WERI-Rb-1 (cell line): Measurements from ENCODE around the gene KPNA4.

Experiments used
- DNase-seq: peaks from one replicate; pipeline ENCODE4 v3.0.0-alpha.2; 2020
- H3K27ac ChIP-seq: fragments of 250-450 bp; sonication (Bioruptor Pico); 2 replicates; pipeline ENCODE4 v1.5.1; 2020; ENCODE audit warnings: mild to moderate bottlenecking, moderate library complexity
- H3K27me3 ChIP-seq: fragments of 250-450 bp; sonication (Bioruptor Pico); 2 replicates; pipeline ENCODE4 v1.5.1; 2021; ENCODE audit warnings: mild to moderate bottlenecking, low read depth, moderate library complexity; ENCODE audit not compliant: insufficient read depth, severe bottlenecking
- H3K36me3 ChIP-seq: fragments of 250-450 bp; sonication (Bioruptor Pico); 2 replicates; pipeline ENCODE4 v1.5.1; 2020; ENCODE audit warnings: mild to moderate bottlenecking, moderate library complexity
- H3K4me3 ChIP-seq: 2 replicates; pipeline ENCODE4 v1.5.1; 2011; ENCODE audit warnings: low read depth, mild to moderate bottlenecking, control low read depth, low read length
- H3K9me3 ChIP-seq: fragments of 250-450 bp; sonication (Bioruptor Pico); 2 replicates; pipeline ENCODE4 v1.5.1; 2021; ENCODE audit warnings: mild to moderate bottlenecking, moderate library complexity; ENCODE audit not compliant: severe bottlenecking
- TF ChIP-seq, protein P1 (sequence below): IDR thresholded peaks from 2 replicates; pipeline ENCODE4 v1.5.1; 2011; ENCODE audit warnings: low read depth, mild to moderate bottlenecking, control low read depth, inconsistent platforms, low read length

The KPNA4 gene

DNA sequence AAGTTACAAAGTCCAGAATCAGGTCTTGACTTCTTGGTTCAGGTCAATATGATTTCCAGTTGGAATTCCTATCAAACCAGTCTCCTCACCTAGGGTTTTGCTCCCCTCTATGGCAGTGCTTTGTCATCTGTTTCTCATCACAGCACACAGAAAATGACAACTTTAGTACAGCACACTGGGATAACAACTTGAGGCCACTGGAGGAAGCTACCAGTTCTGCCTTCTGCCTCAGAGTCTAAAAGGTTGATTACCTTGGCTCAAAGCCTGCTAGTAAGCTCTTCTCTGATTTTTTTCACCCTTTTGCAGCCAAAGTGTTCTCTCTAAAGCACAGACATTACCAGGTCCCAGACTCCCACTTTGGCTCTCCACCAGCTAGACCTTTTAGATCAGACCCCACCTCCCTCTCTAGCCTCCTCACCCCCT lies 90.9 kb downstream of the KPNA4 start:
- no peak overlapping the region for H3K4me3 ChIP-seq
- peaks cover 20% of the 10 kb centered on the region for H3K9me3 ChIP-seq
- no peak overlapping the region for H3K27ac ChIP-seq
- TF ChIP-seq, protein P1, sequence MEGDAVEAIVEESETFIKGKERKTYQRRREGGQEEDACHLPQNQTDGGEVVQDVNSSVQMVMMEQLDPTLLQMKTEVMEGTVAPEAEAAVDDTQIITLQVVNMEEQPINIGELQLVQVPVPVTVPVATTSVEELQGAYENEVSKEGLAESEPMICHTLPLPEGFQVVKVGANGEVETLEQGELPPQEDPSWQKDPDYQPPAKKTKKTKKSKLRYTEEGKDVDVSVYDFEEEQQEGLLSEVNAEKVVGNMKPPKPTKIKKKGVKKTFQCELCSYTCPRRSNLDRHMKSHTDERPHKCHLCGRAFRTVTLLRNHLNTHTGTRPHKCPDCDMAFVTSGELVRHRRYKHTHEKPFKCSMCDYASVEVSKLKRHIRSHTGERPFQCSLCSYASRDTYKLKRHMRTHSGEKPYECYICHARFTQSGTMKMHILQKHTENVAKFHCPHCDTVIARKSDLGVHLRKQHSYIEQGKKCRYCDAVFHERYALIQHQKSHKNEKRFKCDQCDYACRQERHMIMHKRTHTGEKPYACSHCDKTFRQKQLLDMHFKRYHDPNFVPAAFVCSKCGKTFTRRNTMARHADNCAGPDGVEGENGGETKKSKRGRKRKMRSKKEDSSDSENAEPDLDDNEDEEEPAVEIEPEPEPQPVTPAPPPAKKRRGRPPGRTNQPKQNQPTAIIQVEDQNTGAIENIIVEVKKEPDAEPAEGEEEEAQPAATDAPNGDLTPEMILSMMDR: no peak
- no peaks in the 10 kb centered on the region for H3K27me3 ChIP-seq
- no peaks in the 10 kb centered on the region for H3K36me3 ChIP-seq
- no peak for DNase-seq

DNA sequence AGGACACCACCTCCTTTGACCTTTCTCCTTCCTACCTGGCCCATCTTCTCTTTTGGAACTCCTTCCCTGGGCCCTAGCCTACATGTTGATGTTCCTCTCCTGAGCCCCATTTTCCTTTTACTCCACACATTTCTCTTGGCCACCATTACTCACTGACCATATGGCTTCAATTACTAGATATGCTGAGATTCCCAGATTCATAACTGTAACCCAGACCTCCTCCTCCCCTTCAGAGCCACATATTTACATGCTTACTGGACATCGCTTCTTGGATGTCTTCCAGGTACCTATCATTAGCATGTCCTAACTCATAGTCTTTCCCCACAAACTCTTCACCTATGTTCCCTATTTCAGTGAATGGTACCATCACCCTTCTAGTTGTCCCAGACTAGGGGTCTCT lies 91.4 kb downstream of the KPNA4 start:
- H3K36me3 ChIP-seq: no peaks in the 10 kb centered on the region
- TF ChIP-seq, protein P1: no peak
- no peak overlapping the region for H3K4me3 ChIP-seq
- H3K27ac ChIP-seq: no peak overlapping the region
- H3K27me3 ChIP-seq: no peaks in the 10 kb centered on the region
- H3K9me3 ChIP-seq: peaks cover 20% of the 10 kb centered on the region
- DNase-seq: no peak

GRCh38 chr3:160473221-160473620 lies 92.2 kb downstream of the KPNA4 start:
- no peaks in the 10 kb centered on the region for H3K36me3 ChIP-seq
- no peak overlapping the region for H3K4me3 ChIP-seq
- DNase-seq: no peak
- H3K27me3 ChIP-seq: no peaks in the 10 kb centered on the region
- H3K9me3 ChIP-seq: peaks cover 20% of the 10 kb centered on the region
- TF ChIP-seq, protein P1: no peak
- no peak overlapping the region for H3K27ac ChIP-seq

- Histone ChIP-seq H3K36me3 (no peaks in the 10 kb centered on the region), H3K27ac (no peak overlapping the region), H3K9me3 (peaks cover 20% of the 10 kb centered on the region), H3K4me3 (no peak overlapping the region), H3K27me3 (no peaks in the 10 kb centered on the region)
- DNase-seq: no peak
- TF ChIP-seq, protein P1: no peak
Observed at GRCh38 chr3:160472344-160472743, 93.0 kb downstream of the KPNA4 start.

GRCh38 chr3:160471892-160472291 lies 93.5 kb downstream of the KPNA4 start:
- Histone ChIP-seq H3K4me3 (no peak overlapping the region), H3K36me3 (no peaks in the 10 kb centered on the region), H3K27me3 (no peaks in the 10 kb centered on the region), H3K27ac (no peak overlapping the region), H3K9me3 (peaks cover 20% of the 10 kb centered on the region)
- TF ChIP-seq, protein P1: no peak
- DNase-seq: no peak

GRCh38 chr3:160470181-160470580 lies 95.2 kb downstream of the KPNA4 start:
- Histone ChIP-seq H3K36me3 (no peaks in the 10 kb centered on the region), H3K9me3 (peaks cover 20% of the 10 kb centered on the region), H3K4me3 (no peak overlapping the region), H3K27me3 (no peaks in the 10 kb centered on the region), H3K27ac (no peak overlapping the region)
- no peak for DNase-seq
- TF ChIP-seq, protein P1: no peak
